SU-DHL-6 (cell line): ENCODE measurements around the gene DLX4.

Experiments used
- H2AFZ ChIP-seq: fragments of 200-600 bp; sonication (generic); 2 replicates; pipeline ENCODE4 v1.6.1; 2014; ENCODE audit warnings: low read depth, mild to moderate bottlenecking, moderate library complexity, mixed read lengths, antibody characterized with exemption, low read length; ENCODE audit not compliant: severe bottlenecking
- H3F3A ChIP-seq: fragments of 200-600 bp; shearing (Covaris generic); 2 replicates; pipeline ENCODE4 v1.6.0; 2016; ENCODE audit warnings: antibody characterized with exemption, mild to moderate bottlenecking; ENCODE audit not compliant: insufficient read depth
- H3K27ac ChIP-seq: fragments of 200-600 bp; sonication (generic); 2 replicates; pipeline ENCODE4 v1.5.1; 2016; ENCODE audit warnings: low read depth, mild to moderate bottlenecking, low read length, moderate library complexity, mixed read lengths
- H3K27me3 ChIP-seq: fragments of 200-600 bp; sonication (generic), shearing (Covaris generic); 2 replicates; pipeline ENCODE4 v1.6.0; 2014; ENCODE audit warnings: mild to moderate bottlenecking, low read length
- H3K36me3 ChIP-seq: fragments of 200-600 bp; sonication (generic); 2 replicates; pipeline ENCODE4 v1.6.1; 2014; ENCODE audit warnings: mild to moderate bottlenecking, low read length, mixed read lengths
- H3K4me2 ChIP-seq: fragments of 300-600, 200-600 bp; shearing (Covaris generic), sonication (generic); 2 replicates; pipeline ENCODE4 v1.6.0; 2014; ENCODE audit warnings: low read length, low read depth, mild to moderate bottlenecking; ENCODE audit not compliant: poor library complexity, severe bottlenecking
- H3K4me3 ChIP-seq: fragments of 200-600 bp; sonication (generic); 2 replicates; pipeline ENCODE4 v1.5.1; 2014; ENCODE audit warnings: antibody characterized with exemption, low read length, mild to moderate bottlenecking, mixed read lengths; ENCODE audit not compliant: insufficient read depth, poor library complexity, severe bottlenecking
- H3K79me2 ChIP-seq: fragments of 200-600 bp; sonication (generic); 2 replicates; pipeline ENCODE4 v1.6.1; 2014; ENCODE audit warnings: mild to moderate bottlenecking, low read length, moderate library complexity; ENCODE audit not compliant: insufficient read depth
- H3K9ac ChIP-seq: fragments of 200-600 bp; sonication (generic); 2 replicates; pipeline ENCODE4 v1.7.0; 2014; ENCODE audit warnings: mild to moderate bottlenecking, low read length
- H3K9me2 ChIP-seq: fragments of 200-600 bp; sonication (generic); replicated peaks from 2 replicates; pipeline ENCODE4 v1.6.1; 2014; ENCODE audit warnings: low read length; ENCODE audit not compliant: insufficient read depth
- H3K9me3 ChIP-seq: fragments of 200-600 bp; sonication (generic); 2 replicates; pipeline ENCODE4 v1.6.1; 2014; ENCODE audit warnings: low read length, mixed read lengths; ENCODE audit not compliant: insufficient read depth
- H4K20me1 ChIP-seq: fragments of 200-600 bp; sonication (generic); 2 replicates; pipeline ENCODE4 v1.6.1; 2014; ENCODE audit warnings: low read depth, mild to moderate bottlenecking, antibody characterized with exemption, low read length, moderate library complexity, mixed read lengths
- EZH2phosphoT487 ChIP-seq: fragments of 200-600 bp; sonication (generic), shearing (Covaris generic); conservative IDR thresholded peaks from 2 replicates; pipeline ENCODE4 v1.6.1; 2018; ENCODE audit warnings: mild to moderate bottlenecking, antibody characterized with exemption, low read length, moderate library complexity, mixed read lengths
- TF ChIP-seq, protein P1 (sequence below): fragments of 200-600 bp; sonication (generic); IDR thresholded peaks from one replicate; pipeline ENCODE4 v1.5.1; 2017; ENCODE audit warnings: antibody characterized with exemption, mild to moderate bottlenecking, low read length, moderate library complexity; ENCODE audit not compliant: insufficient read depth, poor library complexity, severe bottlenecking

The DLX4 gene

DNA sequence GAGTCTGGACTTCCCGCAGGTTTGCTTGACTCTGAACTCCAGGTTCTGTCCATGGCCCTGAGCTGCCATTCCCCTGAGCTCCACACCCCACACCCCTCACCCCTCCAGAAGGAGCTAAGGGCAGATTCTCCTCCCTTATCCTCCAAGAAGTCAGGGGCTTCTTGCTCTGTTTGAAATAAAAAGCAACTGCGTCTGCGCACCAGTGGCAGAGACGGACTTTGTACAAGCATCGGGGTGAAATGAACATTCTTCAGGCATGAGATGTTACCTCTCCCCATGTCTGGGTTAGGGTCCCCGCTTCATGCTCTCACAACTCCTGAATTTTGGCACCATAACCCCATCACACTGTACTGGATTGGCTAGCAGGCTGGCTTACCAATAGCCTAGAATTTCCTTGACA, 36.1 kb upstream of the DLX4 start:
- Histone ChIP-seq H3K9ac (no peak overlapping the region), H3K36me3 (no peaks in the 10 kb centered on the region), H3K4me2 (no peak overlapping the region), H3K9me3 (no peaks in the 10 kb centered on the region), H3K9me2 (no peaks in the 10 kb centered on the region), H4K20me1 (no peaks in the 10 kb centered on the region), H3K27me3 (no peaks in the 10 kb centered on the region), H3K4me3 (no peak overlapping the region), H3F3A (no peaks in the 10 kb centered on the region), H3K79me2 (no peaks in the 10 kb centered on the region), H2AFZ (no peak overlapping the region), H3K27ac (no peak overlapping the region)
- TF ChIP-seq, protein P1, sequence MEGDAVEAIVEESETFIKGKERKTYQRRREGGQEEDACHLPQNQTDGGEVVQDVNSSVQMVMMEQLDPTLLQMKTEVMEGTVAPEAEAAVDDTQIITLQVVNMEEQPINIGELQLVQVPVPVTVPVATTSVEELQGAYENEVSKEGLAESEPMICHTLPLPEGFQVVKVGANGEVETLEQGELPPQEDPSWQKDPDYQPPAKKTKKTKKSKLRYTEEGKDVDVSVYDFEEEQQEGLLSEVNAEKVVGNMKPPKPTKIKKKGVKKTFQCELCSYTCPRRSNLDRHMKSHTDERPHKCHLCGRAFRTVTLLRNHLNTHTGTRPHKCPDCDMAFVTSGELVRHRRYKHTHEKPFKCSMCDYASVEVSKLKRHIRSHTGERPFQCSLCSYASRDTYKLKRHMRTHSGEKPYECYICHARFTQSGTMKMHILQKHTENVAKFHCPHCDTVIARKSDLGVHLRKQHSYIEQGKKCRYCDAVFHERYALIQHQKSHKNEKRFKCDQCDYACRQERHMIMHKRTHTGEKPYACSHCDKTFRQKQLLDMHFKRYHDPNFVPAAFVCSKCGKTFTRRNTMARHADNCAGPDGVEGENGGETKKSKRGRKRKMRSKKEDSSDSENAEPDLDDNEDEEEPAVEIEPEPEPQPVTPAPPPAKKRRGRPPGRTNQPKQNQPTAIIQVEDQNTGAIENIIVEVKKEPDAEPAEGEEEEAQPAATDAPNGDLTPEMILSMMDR: no peak
- TF ChIP-seq EZH2phosphoT487: no peak

DNA sequence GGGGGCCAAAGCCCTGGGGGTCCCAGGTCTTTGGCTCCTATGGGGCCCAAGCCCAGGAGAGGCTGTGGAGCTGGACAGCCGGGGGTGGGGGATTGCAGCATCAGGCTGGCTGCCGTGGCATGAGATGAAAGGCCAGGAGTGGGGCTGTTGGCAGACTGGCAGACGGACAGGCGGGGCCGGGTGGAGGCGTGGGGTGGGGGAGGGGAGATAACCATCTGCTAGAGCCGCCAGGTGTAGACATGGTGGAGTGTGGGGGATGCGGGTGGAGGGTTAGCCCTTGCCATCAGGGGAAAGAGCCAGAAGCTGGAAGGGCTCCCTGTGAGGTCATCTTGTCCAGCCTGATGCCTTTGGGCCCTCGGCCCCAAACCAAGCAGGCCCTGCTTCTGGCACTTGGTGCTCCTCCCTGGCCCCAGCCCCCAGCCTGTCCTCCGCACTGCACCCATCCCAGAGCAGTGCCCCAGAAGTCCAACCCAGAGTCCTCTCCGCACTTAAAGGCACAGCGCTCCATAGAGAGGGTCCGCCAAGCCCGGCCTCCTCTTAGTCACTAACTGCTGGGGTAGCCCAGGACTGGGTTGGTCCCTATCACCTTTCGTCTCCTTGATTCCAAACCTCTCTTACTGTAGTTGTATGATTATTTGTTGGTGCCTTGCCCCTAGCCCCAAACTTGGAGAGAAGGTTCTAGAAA, 33.3 kb upstream of the DLX4 start:
- H3K27ac ChIP-seq: no peak overlapping the region
- no peaks in the 10 kb centered on the region for H3K36me3 ChIP-seq
- H4K20me1 ChIP-seq: no peaks in the 10 kb centered on the region
- TF ChIP-seq, protein P1: no peak
- TF ChIP-seq EZH2phosphoT487: no peak
- H3K4me3 ChIP-seq: no peak overlapping the region
- H3K9me3 ChIP-seq: no peaks in the 10 kb centered on the region
- H3K4me2 ChIP-seq: no peak overlapping the region
- no peak overlapping the region for H2AFZ ChIP-seq
- H3K9me2 ChIP-seq: no peaks in the 10 kb centered on the region
- H3F3A ChIP-seq: no peaks in the 10 kb centered on the region
- no peak overlapping the region for H3K9ac ChIP-seq
- no peaks in the 10 kb centered on the region for H3K27me3 ChIP-seq
- no peaks in the 10 kb centered on the region for H3K79me2 ChIP-seq

DNA sequence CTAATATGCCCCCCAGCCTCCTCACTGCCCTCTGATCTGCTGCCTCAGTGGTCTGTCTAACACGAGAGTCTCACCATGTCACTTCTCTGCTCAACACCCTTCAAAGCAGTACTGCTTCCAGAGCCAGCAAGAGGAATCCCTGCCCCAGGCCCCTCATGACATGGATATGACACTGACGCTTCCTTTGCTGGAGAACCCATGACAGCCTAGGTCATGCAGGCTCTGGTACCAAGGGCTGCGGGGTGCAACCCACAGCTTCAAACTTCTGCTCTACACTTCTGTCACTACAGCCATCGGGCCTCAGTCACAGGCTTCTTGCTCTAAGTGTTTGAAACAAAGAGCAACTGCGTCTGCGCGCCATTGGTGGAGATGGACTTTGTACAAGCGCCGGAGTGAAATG, 32.6 kb upstream of the DLX4 start:
- Histone ChIP-seq H2AFZ (no peak overlapping the region), H3K9ac (no peak overlapping the region), H3K79me2 (no peaks in the 10 kb centered on the region), H3K36me3 (no peaks in the 10 kb centered on the region), H3K9me3 (no peaks in the 10 kb centered on the region), H3K27me3 (no peaks in the 10 kb centered on the region), H3K9me2 (no peaks in the 10 kb centered on the region), H3F3A (no peaks in the 10 kb centered on the region), H4K20me1 (no peaks in the 10 kb centered on the region), H3K4me3 (no peak overlapping the region), H3K27ac (no peak overlapping the region), H3K4me2 (no peak overlapping the region)
- TF ChIP-seq, protein P1: no peak
- TF ChIP-seq EZH2phosphoT487: no peak
